Measurements from ENCODE around the gene CMIP. TPM values are rescaled to one million over a fixed set of nuclear protein-coding genes. Genes with fewer than 3 reads are reported as not detected.
"Not testable (repeated sequence)": the region's sequence is repeated elsewhere in the genome, so short reads cannot be mapped to it uniquely, and the experiment has no call there.

CMIP gene
- 10.5 TPM for total RNA-seq
- long read RNA-seq, partial matches to known transcripts = 0 of 1 reads
- long read RNA-seq, other reads (novel, unspliced or antisense) = 1 of 1 reads

DNA sequence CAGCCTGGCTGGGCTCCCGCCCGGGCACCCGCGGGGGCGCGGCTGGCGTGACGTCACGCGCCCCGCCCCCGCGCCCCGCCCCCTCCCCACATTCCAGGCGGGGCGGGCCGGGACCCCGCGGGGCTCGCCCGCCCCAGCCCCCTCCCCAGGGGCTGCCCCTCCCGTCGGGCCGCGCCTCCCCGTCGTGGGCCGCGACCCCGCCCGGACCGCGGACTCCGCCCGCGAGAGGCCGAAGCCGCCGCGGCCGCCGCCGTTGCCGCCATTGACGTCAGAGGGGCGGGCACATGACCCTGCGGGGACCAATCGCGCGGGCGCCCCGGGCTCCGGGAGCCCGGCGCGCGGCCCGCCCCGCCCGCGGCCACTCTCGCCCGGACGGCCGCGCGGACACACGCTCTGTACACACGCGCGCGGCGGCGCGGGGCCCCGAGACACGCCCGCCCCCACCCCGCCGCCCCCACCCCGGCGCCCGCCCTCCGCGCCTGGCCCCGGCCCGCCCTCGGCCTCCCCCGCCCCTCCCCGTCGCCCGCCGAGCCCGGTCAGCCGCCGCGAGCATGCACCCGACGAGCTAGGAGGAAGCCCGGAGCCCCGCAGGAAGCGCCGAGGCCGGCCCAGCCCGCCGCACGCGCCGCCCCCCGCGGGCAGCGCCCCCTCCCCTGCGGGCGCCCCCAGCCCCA is at the start of gene CMIP:
Gene CMIP (plus strand): TSS at position 361 of the 674 bp plus-strand sequence.
- ATAC-seq (peak; percentile 87), DNase-seq (ENCODE audit: missing footprints) (peak; percentile 95)
- intact Hi-C loops (cut with DNase I) = loop anchor here (2.0 kb wide), 1 partner anchor 48 kb away; no protein-coding TSS in a partner anchor

DNA sequence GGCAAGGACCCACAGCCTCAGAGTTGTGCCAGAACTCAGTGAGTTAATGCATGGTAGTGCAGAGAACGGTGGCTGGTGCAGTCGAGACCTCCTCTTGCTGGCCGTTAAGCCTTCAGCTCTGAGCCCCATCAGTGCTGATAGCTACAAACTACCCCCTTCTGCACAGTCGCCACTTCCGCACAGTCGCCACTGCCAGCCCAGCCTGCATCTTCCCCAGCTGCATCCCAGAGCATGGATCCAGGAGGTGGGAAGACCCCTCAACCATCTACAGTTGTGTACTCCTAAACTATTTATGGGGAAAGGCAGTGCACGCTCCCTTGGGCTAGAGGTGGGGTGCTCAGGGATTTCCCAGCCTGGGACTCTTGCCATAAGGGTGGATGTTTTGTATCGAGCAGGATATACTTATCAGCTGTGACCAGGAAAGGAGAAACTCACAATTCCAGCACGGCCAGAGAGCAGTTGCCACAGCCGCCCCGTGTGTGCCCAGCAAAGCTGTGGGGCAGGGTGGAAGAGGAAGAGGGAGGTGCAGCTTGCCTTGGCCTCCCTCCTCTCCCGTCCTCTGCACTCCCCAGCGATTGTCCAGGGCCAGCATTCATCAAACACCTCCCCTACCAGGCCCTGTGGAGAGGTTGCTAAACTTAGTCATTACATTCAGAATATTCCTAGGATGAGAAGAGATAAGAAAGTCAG is 49.5 kb upstream of the CMIP start:
- ATAC-seq (peak; percentile 67), DNase-seq (ENCODE audit: missing footprints) (no peak)
- intact Hi-C loops (cut with DNase I) = no loop called here

DNA sequence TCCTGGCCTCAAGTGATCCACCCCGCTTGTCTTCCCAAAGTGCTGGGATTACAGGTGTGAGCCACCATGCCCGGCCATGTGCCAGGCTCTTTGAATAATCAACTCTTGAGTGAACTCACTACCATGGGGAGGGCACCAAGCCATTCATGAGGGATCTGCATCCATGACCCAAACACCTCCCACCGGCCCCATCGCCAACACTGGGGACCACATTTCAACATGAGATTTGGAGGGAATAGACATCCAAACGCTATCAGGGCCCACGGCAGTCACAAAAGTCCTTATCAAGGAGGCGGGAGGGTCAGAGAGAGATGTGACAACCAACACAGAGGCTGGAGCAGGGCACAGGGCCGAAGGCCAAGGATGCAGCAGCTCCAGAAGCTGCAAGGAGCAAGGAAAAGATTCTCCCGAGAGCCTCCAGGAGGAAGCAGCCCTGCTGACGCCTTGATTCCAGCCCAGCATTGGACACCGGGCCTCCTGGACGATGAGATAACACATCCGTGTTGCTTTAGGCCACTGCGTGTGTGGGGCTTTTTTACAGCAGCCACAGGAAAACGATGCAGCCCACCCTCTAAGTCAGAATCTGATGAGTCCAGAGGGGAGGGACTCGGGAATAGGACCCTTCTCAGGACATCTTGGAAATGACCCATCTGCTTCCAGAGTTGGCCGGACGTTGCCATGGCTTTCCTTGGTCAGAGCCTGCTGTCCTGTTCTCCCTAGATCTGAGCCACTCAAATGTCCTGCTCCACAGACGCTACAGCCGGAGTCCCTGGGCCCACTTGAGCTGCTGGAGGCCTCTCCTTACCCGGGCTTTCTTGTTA is 47.3 kb upstream of the CMIP start:
- ATAC-seq = no peak
- intact Hi-C loops (cut with DNase I) = no loop called here
- DNase-seq (ENCODE audit: missing footprints) = no peak

DNA sequence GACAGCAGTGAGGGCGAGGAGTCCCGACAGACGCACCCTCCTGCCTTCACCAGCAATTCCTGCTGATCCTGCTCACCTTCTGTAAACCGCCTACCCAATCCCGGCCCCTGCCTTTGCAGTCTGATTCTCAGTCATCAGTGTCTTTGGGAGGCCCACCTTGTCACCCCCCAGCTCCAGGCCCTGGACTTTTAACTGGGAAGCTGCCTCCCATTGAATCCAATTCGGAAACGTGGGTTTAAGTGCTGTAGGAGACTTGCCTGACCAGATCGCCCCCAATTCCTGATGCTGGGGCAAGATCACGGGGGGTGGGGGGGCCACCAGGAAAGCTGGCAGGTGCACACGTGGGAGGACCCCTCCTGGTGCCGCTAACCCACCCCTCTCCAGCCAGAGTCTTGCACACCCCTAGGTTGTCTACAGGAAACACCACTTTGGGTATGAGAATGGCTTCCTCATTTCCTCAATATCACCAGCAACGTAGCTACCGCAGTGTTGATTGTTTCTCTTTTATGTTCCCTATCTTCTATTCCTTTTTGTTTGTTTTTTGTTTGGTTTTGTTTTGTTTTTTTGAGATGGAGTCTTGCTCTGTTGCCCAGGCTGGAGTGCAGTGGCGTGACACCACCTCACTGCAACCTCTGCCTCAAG is 46.6 kb upstream of the CMIP start:
- intact Hi-C loops (cut with DNase I) = no loop called here
- DNase-seq (ENCODE audit: missing footprints) = no peak
- no peak for ATAC-seq

DNA sequence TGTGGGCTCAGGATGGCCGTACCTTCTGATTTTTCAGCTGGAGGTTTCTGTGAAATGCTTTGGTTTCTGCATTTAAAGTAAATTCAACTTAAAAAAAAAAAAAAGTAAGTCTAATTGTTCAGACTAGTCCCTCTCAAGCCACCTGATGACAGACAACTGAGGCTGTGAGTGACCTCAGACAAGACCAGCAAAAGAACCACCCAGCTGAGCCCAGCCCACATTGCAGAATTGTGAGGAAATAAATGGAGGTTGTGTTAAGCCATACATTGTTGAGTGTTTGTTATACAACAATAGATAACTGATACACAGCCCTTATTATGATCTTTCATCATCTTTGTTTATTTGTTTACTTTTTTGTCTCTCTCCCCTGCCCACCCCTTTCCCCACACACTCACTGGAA is 44.7 kb upstream of the CMIP start:
- DNase-seq (ENCODE audit: missing footprints) (no peak), ATAC-seq (no peak)
- intact Hi-C loops (cut with DNase I) = loop anchor here (5.0 kb wide), 3 partner anchors 212 to 337 kb away; no protein-coding TSS in a partner anchor

DNA sequence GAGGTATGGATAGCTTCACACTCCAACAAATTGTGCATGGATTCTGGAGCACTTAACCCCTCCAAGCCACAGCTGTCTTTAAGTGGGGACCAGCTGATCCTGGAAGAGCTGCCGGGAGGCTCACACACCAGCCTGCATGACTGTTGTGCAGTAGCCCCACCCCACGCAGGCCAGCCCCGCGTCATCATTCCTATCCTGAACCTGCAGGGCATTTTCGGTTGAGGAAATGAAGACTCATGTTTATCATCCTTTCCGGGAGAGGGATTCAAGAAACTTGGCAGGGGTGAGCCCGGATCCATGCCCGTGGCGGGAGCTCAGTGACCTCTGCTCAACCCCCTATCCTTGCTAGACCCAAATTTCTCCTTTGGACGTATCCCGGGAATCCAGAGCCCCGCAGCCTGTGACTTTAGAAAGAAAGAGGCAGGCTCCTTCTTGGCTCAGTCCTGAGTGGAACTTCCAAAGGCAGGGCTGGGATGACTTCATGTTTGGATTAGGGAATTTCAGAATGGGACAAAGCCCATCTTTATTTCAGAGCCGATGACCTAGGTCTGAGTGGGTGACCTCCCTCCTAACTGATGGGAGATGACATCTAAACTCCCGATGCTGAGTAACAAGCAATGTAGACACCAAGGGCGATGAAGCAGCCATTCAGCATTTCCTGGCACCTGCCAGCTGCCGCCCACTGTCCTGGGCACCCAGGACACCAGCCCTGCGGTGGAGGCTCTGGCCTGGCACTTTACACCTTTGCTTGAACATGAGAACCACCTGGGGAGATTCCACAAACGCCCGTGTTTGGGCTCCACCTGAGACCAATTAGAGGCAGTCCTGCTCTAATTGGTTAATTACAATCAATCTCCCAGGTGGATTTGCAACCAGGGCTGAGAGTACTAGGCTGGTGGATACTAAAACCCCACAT is 43.3 kb upstream of the CMIP start:
- DNase-seq (ENCODE audit: missing footprints) = no peak
- ATAC-seq = no peak
- intact Hi-C loops (cut with DNase I) = loop anchor here (5.0 kb wide), 3 partner anchors 211 to 336 kb away; no protein-coding TSS in a partner anchor

DNA sequence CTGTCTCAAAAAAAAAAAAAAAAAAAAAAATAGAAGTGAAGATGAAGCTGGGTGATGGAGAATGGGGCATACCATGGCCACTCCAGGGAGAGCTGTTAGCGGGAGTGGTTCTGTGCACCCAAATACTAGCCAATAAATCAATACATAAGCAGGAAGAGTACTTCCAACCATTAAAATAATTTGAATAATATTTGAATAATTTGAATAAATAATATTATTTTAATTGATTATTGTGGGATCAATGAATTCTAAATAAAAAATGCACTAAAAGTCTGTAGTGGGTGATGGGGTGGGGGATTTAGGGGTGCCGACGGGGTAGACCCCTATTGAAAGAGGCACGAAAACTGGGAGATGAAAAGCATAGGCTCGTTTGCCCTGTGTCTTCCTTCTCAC is 41.4 kb upstream of the CMIP start:
- ATAC-seq = no peak

DNA sequence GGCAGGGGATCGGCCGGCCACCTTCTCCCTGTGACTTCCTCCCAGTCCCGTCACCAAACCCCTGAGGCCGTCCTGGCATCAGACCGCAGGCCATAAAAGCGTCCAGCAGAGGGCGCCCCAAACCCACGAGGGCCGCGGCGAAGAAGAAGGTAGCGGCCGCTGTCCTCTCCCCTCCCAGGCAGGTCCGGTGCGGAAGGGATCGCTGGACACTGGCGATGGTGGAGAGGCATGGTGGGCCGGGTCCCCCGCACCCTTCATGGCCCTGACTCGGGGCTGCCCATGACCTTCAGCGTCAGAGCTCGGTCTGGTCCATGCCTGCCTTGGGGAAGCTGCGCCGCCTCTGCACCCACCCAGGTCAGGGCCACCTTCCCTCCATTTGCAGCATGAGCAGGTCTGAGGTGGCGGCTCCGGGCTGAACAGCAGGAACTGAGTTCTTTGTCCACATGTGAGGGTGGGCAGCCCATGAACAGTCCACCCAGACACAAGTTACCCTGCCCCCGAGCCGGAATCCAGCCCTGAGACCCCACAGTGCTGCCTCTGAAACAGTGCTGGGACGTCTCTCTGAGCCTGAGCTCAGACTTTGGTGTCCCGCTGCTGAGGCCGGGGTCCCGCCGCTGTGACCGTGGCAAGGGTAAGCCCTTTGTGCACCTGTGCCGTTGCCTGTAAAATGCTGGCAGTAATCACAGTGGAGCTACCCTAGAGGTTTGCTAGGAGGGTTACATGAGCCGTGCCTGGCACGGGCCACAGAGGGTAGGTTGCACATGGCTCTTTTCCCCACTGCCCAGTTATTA is 40.8 kb upstream of the CMIP start:
- DNase-seq (ENCODE audit: missing footprints) (peak; percentile 95), ATAC-seq (peak; percentile 86)
- intact Hi-C loops (cut with DNase I) = loop anchor here (1.0 to 5.0 kb wide), 4 partner anchors 209 to 334 kb away; no protein-coding TSS in a partner anchor

More for the DNA sequence above, 41.4 kb upstream of the CMIP start:
- no peak for DNase-seq (ENCODE audit: missing footprints)
- intact Hi-C loops (cut with DNase I) = loop anchor here (1.0 to 5.0 kb wide), 4 partner anchors 209 to 334 kb away; no protein-coding TSS in a partner anchor

DNA sequence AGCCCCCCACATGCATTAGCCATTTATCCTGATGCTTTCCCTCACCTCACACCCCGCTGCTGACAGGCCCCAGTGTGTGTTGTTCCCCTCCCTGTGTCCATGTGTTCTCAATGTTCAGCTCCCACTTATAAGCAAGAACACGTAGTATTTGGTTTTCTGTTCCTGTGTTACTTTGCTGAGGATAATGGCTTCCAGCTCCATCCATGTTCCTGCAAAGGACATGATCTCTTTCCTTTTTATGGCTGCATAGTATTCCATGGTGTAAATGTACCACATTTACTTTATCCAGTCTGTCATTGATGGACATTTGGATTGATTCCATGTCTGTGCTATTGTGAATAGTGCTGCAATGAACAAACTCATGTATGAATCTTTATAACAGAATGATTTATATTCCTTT is 39.6 kb upstream of the CMIP start:
- DNase-seq (ENCODE audit: missing footprints); ATAC-seq; intact Hi-C loops (cut with DNase I): not testable (repeated sequence)

DNA sequence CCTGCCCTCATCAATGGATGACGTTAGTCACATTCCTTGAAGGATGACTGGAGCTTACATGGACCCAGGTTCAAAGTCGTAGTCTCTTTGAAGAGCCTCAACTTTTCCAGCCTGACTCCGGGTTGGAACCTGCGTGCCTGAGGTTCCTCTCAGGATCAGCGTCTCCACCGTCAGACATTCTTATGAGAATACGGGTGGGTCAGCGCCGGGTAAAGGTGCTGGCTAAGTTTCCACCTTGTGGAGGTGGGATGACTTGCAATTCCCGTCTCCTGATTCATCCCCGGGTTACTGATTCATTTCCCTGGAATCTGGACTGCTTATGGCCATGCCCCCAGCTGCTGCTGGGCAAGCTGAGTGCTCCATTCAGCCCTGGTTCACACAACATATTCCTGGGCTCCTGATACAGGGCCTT is 38.9 kb upstream of the CMIP start:
- ATAC-seq = no peak
- intact Hi-C loops (cut with DNase I) = no loop called here
- no peak for DNase-seq (ENCODE audit: missing footprints)

DNA sequence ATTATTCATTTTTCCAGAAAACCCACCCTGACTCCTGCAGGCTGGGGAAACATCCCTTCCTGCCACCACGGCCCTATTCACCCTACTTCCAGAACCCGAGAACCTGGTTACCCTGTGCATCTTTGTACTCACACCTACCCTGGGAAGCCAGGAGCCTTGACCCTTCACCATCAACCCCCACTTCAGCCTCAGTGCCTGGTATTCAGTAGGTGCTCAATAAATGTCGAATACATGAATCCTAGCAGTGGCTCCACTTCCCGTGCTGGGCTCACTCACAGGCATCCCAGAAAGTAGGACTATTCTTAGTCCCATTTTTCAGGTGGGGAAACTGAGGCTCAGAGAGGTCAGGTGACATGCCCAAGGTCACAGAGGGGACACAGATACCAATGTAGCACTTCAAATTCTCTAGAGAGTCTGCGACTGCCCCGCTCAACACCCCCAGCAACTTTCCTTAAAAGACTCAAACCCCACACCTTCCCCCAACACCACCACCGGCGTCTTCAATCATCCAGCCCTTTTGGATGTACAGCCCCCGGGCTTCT is 36.1 kb upstream of the CMIP start:
- ATAC-seq (no peak), DNase-seq (ENCODE audit: missing footprints) (no peak)
- intact Hi-C loops (cut with DNase I) = no loop called here

DNA sequence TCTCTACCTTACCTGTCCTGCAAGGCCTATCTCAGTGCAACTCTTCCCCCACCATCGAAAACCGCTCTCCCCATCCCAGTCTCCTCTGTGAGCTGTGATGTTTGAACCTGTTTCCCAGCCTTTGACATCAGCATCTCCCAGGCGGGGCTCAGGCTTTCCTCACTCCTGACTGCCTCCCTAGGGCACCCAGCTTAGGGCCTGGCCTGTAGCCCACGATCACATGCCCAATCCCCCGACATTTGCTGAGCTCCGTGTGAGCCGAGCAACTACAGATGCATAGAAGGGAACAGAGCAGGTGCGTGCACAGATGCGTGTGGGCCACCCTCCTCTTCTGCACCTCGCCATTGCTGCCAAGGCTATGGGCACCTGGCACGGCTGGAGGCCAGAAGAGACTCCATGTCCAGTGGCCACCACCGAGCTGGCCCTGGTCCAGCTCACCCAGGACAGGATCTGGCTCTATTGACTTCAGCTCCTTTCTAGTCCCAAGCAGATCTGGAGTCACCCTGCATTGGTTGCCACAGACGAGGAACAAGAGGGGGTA is 35.5 kb upstream of the CMIP start:
- intact Hi-C loops (cut with DNase I) = no loop called here
- ATAC-seq (no peak), DNase-seq (ENCODE audit: missing footprints) (no peak)

DNA sequence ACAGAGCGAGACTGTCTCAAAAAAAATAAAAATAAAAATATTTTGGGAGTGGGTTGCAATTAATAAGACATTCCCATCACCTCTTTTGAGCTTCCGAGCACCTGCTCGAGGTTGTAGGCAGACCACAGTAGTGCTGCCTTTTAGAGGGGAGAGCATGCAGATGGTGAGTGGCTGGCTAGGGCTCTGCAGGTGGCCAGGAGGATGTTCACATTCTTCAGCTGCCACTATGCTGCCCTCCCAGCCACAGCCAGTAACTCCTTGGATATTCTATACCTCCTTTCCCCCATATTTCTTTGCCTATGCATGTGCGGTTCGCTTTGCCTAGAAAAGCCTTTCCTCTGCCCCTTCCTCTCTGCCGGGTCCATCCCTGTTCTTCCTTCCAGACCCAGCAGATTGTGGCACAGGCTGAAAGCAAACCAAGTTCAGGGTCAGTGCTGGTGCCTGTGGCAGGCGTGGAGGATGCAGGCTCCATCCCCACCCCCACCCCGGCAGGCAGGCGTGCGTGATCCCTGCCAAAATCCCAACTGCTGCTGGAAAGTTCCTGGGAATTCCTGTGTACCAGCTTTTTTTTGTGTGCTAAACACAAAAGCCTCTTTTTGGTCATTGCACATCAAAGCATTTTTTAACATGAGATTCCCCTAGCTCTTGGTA is 33.8 kb upstream of the CMIP start:
- DNase-seq (ENCODE audit: missing footprints) (no peak), ATAC-seq (no peak)
- intact Hi-C loops (cut with DNase I) = no loop called here

DNA sequence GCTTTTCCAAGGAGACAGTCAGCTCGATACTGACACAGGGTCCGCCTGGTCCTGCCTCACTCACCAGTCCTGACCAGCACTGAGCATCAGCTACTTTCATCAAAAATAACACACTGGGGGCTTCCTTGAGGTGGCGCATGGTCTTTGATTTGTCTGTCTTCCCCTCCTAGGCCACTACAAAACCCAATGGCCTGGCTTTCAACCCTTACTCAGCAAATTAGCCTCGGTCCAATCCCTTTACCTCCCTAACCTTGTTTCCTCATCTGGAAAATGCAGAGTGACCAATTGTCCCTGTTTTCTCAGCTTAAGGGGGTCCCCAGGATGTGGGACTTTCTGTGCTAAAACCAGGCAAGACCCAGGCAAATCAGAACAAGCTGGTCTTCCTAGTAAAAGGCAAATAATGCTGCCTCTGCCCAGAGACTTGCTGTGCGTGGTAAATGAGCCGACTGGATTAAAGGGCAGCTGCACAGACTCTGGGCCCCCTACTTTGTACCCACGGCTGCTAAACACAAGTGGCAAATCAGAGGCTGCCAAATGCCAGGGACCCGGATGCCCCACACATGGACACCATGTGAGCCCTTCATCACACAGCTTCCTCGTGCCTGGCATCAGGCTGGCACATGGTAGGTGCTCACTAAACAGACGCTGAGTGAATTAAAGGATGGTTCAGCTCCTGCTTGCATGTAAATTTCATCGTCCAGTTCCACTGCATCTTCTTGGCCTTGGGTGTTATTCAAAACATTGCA is 31.2 kb upstream of the CMIP start:
- no peak for ATAC-seq
- intact Hi-C loops (cut with DNase I) = no loop called here

DNA sequence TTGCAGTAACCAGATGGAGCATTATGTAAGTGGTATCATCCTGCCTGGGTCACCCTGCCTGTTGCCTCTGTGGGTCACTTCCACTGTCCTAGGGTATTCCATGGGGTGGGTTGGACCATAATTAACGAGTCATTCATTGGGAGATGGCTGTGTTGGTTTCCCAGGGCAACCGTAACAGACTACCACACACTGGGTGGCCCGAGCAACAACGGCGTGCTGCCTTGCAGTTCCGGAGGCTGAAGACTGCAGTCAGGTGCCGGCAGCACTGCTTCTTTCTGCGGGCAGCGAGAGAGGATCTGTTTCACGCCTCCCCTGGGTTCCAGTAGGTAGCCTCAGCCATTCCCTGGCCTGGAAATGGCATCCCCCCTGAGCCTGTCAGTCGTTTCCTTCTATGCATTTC is 28.9 kb upstream of the CMIP start:
- intact Hi-C loops (cut with DNase I) = no loop called here
- no peak for ATAC-seq

More for the DNA sequence above, 31.2 kb upstream of the CMIP start:
- no peak for DNase-seq (ENCODE audit: missing footprints)

More for the DNA sequence above, 28.9 kb upstream of the CMIP start:
- no peak for DNase-seq (ENCODE audit: missing footprints)

All from Right ventricle myocardium inferior (tissue), 1 donor.